ENCODE results near the gene SYMPK.

The SYMPK gene

GRCh38 chr19:45779231-45780145 lies 83.5 kb downstream of the SYMPK start:
- peak; percentile 64 for DNase-seq

GRCh38 chr19:45778010-45778661 lies 84.8 kb downstream of the SYMPK start:
- DNase-seq = no peak

- DNase-seq = no peak
Observed at GRCh38 chr19:45777395-45777961, 85.5 kb downstream of the SYMPK start.

- DNase-seq = no peak
Observed at GRCh38 chr19:45774765-45775164, 88.2 kb downstream of the SYMPK start.

GRCh38 chr19:45773384-45773783 lies 89.6 kb downstream of the SYMPK start:
- DNase-seq = no peak

- DNase-seq = no peak
Observed at GRCh38 chr19:45772912-45773311, 90.0 kb downstream of the SYMPK start.

GRCh38 chr19:45772130-45772840 lies 90.7 kb downstream of the SYMPK start:
- DNase-seq = no peak

- no peak for DNase-seq
Observed at GRCh38 chr19:45771311-45771933, 91.5 kb downstream of the SYMPK start.

GRCh38 chr19:45770192-45771101 lies 92.5 kb downstream of the SYMPK start:
- DNase-seq = peak; percentile 86

GRCh38 chr19:45769821-45770191 lies 93.1 kb downstream of the SYMPK start:
- no peak for DNase-seq

GRCh38 chr19:45768984-45769782 lies 93.8 kb downstream of the SYMPK start, which contains the start of gene SIX5:
Gene SIX5 (minus strand): TSS chr19:45769252. CDS start chr19:45768844, 408 bp downstream.
- peak; percentile 87 for DNase-seq

GRCh38 chr19:45768655-45768983 lies 94.3 kb downstream of the SYMPK start:
- DNase-seq = no peak

GRCh38 chr19:45767881-45768654 lies 94.9 kb downstream of the SYMPK start:
- DNase-seq = no peak

- DNase-seq = no peak
Observed at GRCh38 chr19:45767410-45767880, 95.5 kb downstream of the SYMPK start.

GRCh38 chr19:45766869-45767346 lies 96.0 kb downstream of the SYMPK start:
- no peak for DNase-seq

GRCh38 chr19:45766296-45766868 lies 96.6 kb downstream of the SYMPK start:
- DNase-seq = no peak

GRCh38 chr19:45765702-45766295 lies 97.1 kb downstream of the SYMPK start:
- no peak for DNase-seq
